Stimulated activated CD8-positive, alpha-beta memory T cell treated with anti-CD3 and anti-CD28 coated beads, Interleukin-7, amount 100 ng/mL, for 48 hours (primary cell): ENCODE data around the gene TEPSIN.
A peak's percentile ranks its signal among the peaks of the same experiment; 100 is the strongest.

Experiments
- DNase-seq, 2 donors: peaks; one replicate each; pipeline ENCODE4 v3.0.0-alpha.2; 2020; ENCODE audit warnings: low read depth in 1 of 2; ENCODE audit errors: extremely low read depth in 1 of 2

Gene TEPSIN

GRCh38 chr17:81271226-81271625 lies 32.4 kb upstream of the TEPSIN start:
- no peak for DNase-seq

GRCh38 chr17:81270279-81270678 lies 31.4 kb upstream of the TEPSIN start:
- no peak for DNase-seq

- DNase-seq: no peak
Observed at GRCh38 chr17:81267390-81268067, 28.7 kb upstream of the TEPSIN start.

GRCh38 chr17:81265576-81265975 lies 26.7 kb upstream of the TEPSIN start:
- DNase-seq: no peak

GRCh38 chr17:81264640-81265039 lies 25.8 kb upstream of the TEPSIN start:
- no peak for DNase-seq

GRCh38 chr17:81263371-81264181 lies 24.7 kb upstream of the TEPSIN start:
- no peak for DNase-seq

GRCh38 chr17:81261582-81262336 lies 22.9 kb upstream of the TEPSIN start:
- no peak for DNase-seq

GRCh38 chr17:81261096-81261495 lies 22.2 kb upstream of the TEPSIN start:
- DNase-seq: no peak

GRCh38 chr17:81260641-81261040 lies 21.8 kb upstream of the TEPSIN start:
- no peak for DNase-seq

- no peak for DNase-seq
Observed at GRCh38 chr17:81260171-81260570, 21.3 kb upstream of the TEPSIN start.

- no peak for DNase-seq
Observed at GRCh38 chr17:81259058-81259605, 20.3 kb upstream of the TEPSIN start.

GRCh38 chr17:81258292-81258691 lies 19.4 kb upstream of the TEPSIN start:
- no peak for DNase-seq

- no peak for DNase-seq
Observed at GRCh38 chr17:81257533-81257932, 18.7 kb upstream of the TEPSIN start.

GRCh38 chr17:81256616-81257015 lies 17.8 kb upstream of the TEPSIN start:
- DNase-seq: no peak

GRCh38 chr17:81254955-81255717 lies 16.3 kb upstream of the TEPSIN start:
- DNase-seq: no peak

- DNase-seq: peak in 1 of 2 donors; percentile 23
Observed at GRCh38 chr17:81253358-81254131, 14.7 kb upstream of the TEPSIN start.

GRCh38 chr17:81252987-81253329 lies 14.1 kb upstream of the TEPSIN start:
- DNase-seq: no peak

- DNase-seq: no peak
Observed at GRCh38 chr17:81252326-81252986, 13.6 kb upstream of the TEPSIN start.

GRCh38 chr17:81251709-81252301 lies 12.9 kb upstream of the TEPSIN start:
- no peak for DNase-seq
